NCI-H510A treated with DMSO at 0.1 percent for 48 hours (cell line): ENCODE results near the gene RASL12.
"Not testable (repeated sequence)": the region's sequence is repeated elsewhere in the genome, so short reads cannot be mapped to it uniquely, and the experiment has no call there.

ENCODE experiments used
- DNase-seq: peaks from one replicate; lab custom pipeline; 2025; lab: John Stamatoyannopoulos, UW

RASL12 gene

DNA sequence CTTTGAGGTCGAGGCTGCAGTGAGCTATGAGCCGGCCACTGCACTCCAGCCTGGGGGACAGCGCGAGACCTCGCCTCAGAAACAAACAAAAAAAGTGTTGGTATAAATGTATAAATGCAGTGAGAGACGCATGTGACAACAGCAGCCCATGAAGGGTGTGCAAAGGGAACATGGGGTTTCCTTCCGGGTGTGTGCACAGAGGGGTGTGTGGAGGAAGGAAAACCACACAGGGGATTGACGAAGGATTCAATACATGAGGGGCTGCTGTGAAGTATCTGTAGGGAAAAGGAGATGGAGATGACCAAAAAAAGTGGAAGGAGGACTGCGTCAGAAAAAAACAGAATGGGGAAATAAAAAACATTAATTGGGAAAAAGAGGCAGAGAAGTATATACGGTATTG lies 39.5 kb downstream of the RASL12 start:
- no peak for DNase-seq

DNA sequence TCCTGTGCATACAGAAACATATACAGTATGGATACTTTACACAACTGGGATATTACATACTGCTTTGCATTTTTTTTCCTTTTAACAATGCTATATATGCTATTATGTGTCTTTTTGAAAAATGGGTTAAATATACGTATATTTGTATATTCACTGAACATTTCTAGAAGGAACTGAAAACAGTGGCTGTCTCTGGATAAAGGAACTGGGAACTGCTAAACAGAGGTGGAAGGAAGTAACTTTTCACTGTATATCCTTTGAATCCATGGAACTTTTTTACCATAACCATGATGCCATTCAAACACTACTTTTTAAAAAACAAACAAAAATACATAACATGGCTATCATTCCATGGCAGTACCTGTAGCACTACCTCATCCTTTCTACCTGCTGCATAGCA lies 40.2 kb downstream of the RASL12 start:
- no peak for DNase-seq

DNA sequence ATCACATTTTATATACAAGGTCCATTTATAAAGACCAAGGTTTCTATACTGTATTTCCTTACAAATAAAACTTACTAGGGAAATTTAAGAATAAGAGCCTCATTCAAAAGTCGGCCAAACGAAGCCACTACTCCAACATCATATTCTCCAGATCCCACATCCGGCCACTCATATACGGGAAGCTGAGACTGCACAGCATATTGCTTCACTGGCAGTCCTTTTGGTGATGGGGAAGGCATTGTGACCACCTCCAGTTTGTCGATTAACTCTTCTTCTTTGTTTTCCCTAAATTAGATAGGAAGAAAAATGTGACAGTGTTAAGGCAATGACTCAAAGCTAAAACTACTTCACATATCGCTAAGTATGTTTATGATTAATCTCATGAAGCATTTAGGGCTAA lies 41.0 kb downstream of the RASL12 start:
- DNase-seq: no peak

DNA sequence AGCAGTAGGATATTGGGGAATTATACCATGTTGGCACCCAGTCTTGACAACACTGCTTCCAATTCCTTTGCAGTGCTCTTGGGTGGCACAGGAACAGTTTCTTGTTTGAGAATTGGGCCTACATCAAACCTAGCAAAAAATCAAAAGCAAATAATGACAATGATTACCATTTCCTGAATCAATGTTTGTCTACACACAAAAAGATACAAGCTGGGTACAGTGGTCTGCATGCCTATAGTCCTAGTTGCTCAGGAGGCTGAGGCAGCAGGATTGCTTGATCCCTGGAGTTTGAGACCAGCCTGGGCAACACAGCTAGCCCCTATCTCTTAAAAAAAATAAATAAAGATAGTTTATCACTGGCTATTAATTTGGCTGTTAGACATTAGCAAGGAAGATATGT lies 46.3 kb downstream of the RASL12 start:
- DNase-seq: no peak

DNA sequence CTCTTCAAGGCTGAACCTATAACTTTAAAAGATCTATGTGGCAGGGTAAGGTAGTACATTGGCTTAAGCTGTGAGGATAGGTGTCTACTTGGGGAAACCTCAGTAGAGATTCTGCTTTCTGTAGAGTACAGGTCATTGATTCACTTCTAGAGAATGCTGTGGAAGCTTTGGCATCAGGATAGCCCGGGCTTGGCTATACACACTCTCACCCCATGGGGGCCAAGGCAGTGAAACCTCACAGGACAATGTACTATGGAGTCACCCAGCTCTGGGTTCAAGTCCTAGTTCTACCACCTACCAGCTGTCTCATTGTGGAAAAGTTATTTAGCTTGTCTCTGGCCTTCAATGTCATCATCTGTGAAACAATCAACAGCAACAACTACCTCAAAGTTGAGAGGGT lies 47.4 kb downstream of the RASL12 start:
- no peak for DNase-seq

DNA sequence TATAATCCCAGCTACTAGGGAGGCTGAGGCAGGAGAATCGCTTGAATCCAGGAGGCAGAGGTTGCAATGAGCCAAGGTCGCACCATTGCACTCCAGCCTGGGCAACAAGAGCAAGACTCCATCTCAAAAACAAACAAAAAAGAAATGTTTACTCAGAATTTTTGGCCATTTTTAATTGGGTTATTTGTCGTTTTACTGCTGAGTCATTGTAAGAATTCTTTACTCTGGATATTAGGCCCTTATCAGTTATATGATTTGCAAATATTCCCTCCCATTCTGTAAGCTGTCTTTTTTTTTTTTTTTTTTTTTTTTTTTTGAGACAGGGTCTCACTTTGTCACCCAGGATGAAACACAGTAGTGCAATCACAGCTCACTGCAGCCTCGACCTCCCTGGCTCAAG lies 56.6 kb downstream of the RASL12 start:
- DNase-seq: not testable (repeated sequence)

DNA sequence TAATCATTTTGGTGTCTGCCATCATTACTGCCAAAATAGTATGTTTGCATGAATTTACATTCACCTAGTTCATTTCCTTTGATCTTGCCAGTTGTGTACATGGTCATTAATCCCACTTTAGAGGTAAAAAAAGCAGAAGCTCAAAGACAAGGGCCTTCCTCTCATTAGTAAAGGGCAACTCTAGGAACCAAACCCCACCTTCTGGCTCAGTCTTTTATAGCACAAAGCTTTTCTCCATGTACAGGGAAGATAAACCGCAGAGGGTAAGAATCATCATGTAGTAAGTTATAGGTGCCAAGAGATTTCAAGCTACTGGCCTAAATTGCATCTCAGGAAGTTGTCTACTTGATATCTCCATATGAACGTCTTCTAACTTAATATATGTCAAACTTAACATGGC lies 58.8 kb downstream of the RASL12 start:
- DNase-seq: no peak

DNA sequence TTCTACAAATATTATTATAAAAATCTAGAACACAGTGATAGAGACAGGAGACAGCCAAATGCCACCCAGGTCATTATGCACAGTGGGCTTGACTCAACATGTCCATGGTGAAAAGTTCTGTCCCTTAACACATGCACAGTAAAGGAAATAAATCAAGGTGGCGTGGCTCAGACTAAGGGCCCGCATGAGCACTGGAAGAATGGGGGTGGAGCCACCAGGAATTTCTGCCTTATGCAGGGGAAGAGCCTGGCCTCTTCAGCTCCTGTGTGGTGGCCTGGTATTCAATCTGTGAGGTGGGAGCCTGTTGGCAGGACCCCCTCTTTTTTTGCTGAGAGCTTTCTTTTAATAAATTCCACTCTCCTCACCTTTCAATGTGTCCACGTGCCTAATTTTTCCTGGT lies 60.9 kb downstream of the RASL12 start:
- no peak for DNase-seq

DNA sequence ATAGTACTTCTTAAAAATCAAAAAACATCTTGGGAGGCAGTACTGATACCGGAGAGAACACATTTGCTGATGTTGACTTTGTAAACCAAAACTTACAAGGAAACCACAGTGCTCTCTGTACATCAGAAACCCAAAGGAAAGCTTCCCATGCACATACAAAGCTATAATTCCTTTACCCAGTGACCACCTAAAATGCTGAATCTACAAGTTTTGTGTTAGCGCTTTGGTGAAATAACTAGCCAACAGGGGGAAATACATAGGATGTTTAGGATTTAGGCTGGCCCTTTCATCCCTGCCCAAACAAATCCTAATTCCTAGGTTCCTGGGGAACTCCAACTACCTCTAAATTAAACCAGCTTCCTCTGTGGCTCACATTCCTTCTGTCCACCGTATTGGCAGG lies 62.8 kb downstream of the RASL12 start:
- DNase-seq: no peak
